DOHH2 (cell line): ENCODE data around the gene CD40LG.

ENCODE experiments used
- H3F3A ChIP-seq: fragments of 200-600 bp; sonication (generic), shearing (Covaris generic); 2 replicates; pipeline ENCODE4 v1.6.0; 2016; ENCODE audit warnings: antibody characterized with exemption, mild to moderate bottlenecking; ENCODE audit not compliant: control insufficient read depth, insufficient read depth
- H3K27ac ChIP-seq: fragments of 200-600 bp; sonication (generic); 2 replicates; pipeline ENCODE4 v1.5.1; 2014; ENCODE audit warnings: low read depth, mild to moderate bottlenecking, low read length, moderate library complexity
- H3K27me3 ChIP-seq: fragments of 200-600 bp; sonication (generic); 2 replicates; pipeline ENCODE4 v1.6.1; 2014; ENCODE audit warnings: mild to moderate bottlenecking, low read length, mixed read lengths; ENCODE audit not compliant: control insufficient read depth
- H3K36me3 ChIP-seq: fragments of 200-600 bp; sonication (generic); 2 replicates; pipeline ENCODE4 v1.6.1; 2014; ENCODE audit warnings: mild to moderate bottlenecking, low read length, moderate library complexity, mixed read lengths; ENCODE audit not compliant: control insufficient read depth
- H3K4me1 ChIP-seq: fragments of 200-600 bp; sonication (generic); 2 replicates; pipeline ENCODE4 v1.6.1; 2014; ENCODE audit warnings: mild to moderate bottlenecking, low read length, mixed read lengths; ENCODE audit not compliant: control insufficient read depth
- H3K4me2 ChIP-seq: fragments of 200-600 bp; sonication (generic); 2 replicates; pipeline ENCODE4 v1.6.0; 2014; ENCODE audit warnings: mild to moderate bottlenecking, low read length, moderate library complexity
- H3K4me3 ChIP-seq: fragments of 200-600 bp; sonication (generic); 2 replicates; pipeline ENCODE4 v1.5.1; 2014; ENCODE audit warnings: mild to moderate bottlenecking, low read length, mixed read lengths
- H3K79me2 ChIP-seq: fragments of 200-600 bp; sonication (generic); 2 replicates; pipeline ENCODE4 v1.6.1; 2014; ENCODE audit warnings: mild to moderate bottlenecking, low read length, mixed read lengths; ENCODE audit not compliant: control insufficient read depth
- H3K9me2 ChIP-seq: fragments of 200-600 bp; sonication (generic); replicated peaks from 2 replicates; pipeline ENCODE4 v1.6.1; 2014; ENCODE audit warnings: mild to moderate bottlenecking, low read length, mixed read lengths; ENCODE audit not compliant: control insufficient read depth
- H3K9me3 ChIP-seq: fragments of 200-600 bp; sonication (generic); 2 replicates; pipeline ENCODE4 v1.6.1; 2014; ENCODE audit warnings: antibody characterized with exemption, low read length, mixed read lengths; ENCODE audit not compliant: control insufficient read depth, insufficient read depth
- H4K20me1 ChIP-seq: fragments of 200-600 bp; sonication (generic); 2 replicates; pipeline ENCODE4 v1.6.0; 2014; ENCODE audit warnings: low read depth, mild to moderate bottlenecking, antibody characterized with exemption, low read length, moderate library complexity; ENCODE audit not compliant: control insufficient read depth, insufficient read depth
- EZH2phosphoT487 ChIP-seq: fragments of 200-600 bp; sonication (generic); IDR thresholded peaks from 2 replicates; pipeline ENCODE4 v1.6.1; 2017; ENCODE audit warnings: borderline replicate concordance, mild to moderate bottlenecking, antibody characterized with exemption, low read length, moderate library complexity, mixed read lengths
- TF ChIP-seq, protein P1 (sequence below): fragments of 200-600 bp; sonication (generic); IDR thresholded peaks from one replicate; pipeline ENCODE4 v1.5.1; 2014; ENCODE audit warnings: antibody characterized with exemption, mild to moderate bottlenecking, low read depth, low read length; ENCODE audit not compliant: poor library complexity, severe bottlenecking

CD40LG gene

GRCh38 chrX:136607236-136607635, 40.7 kb upstream of the CD40LG start:
- no peak overlapping the region for H3K4me2 ChIP-seq
- no peaks in the 10 kb centered on the region for H3K36me3 ChIP-seq
- no peaks in the 10 kb centered on the region for H3K79me2 ChIP-seq
- no peaks in the 10 kb centered on the region for H4K20me1 ChIP-seq
- TF ChIP-seq, protein P1, sequence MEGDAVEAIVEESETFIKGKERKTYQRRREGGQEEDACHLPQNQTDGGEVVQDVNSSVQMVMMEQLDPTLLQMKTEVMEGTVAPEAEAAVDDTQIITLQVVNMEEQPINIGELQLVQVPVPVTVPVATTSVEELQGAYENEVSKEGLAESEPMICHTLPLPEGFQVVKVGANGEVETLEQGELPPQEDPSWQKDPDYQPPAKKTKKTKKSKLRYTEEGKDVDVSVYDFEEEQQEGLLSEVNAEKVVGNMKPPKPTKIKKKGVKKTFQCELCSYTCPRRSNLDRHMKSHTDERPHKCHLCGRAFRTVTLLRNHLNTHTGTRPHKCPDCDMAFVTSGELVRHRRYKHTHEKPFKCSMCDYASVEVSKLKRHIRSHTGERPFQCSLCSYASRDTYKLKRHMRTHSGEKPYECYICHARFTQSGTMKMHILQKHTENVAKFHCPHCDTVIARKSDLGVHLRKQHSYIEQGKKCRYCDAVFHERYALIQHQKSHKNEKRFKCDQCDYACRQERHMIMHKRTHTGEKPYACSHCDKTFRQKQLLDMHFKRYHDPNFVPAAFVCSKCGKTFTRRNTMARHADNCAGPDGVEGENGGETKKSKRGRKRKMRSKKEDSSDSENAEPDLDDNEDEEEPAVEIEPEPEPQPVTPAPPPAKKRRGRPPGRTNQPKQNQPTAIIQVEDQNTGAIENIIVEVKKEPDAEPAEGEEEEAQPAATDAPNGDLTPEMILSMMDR, result no peak
- no peak for TF ChIP-seq EZH2phosphoT487
- no peaks in the 10 kb centered on the region for H3F3A ChIP-seq
- H3K27ac ChIP-seq, result no peak overlapping the region
- H3K4me1 ChIP-seq, result no peaks in the 10 kb centered on the region
- H3K9me3 ChIP-seq, result no peaks in the 10 kb centered on the region
- no peaks in the 10 kb centered on the region for H3K9me2 ChIP-seq
- H3K27me3 ChIP-seq, result no peaks in the 10 kb centered on the region
- H3K4me3 ChIP-seq, result no peak overlapping the region

GRCh38 chrX:136608295-136608933, 39.5 kb upstream of the CD40LG start:
- Histone ChIP-seq H3K4me2 (no peak overlapping the region), H3K4me1 (no peaks in the 10 kb centered on the region)

DNA sequence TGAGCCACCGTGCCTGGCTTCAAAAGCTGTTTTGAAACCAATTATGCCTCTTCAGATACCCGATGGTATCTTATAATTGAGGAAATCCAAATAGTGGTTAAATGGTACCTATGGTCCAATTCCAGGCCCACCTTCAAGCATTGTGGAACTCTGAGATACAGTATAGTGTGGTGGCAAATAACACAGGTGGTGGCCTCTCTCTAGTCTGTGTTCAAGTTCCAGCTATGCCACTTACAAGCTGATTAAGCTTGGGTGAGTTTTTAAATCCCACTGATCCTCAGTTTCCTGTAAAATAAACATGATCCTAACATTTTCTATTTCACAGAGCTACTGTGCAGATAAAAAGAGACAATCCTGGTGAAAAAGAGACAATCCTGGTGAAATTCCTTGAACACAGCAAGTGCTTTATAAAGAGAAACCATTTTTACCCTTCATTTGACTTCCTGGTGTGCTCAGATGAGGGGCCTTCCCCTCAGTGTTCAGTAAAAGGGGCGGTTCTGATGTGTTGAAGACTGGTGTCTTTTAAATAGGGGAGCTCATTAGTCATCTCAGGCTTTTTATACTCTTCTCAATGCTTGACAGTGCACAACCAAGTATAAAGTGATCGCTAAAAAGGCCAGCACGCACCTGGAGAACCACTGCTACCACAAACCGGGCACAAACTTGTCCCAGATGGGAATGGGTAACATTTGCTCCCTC, 30.8 kb upstream of the CD40LG start:
- no peaks in the 10 kb centered on the region for H3K27me3 ChIP-seq
- H3K36me3 ChIP-seq, result no peaks in the 10 kb centered on the region
- no peak overlapping the region for H3K27ac ChIP-seq
- no peaks in the 10 kb centered on the region for H4K20me1 ChIP-seq
- H3K4me2 ChIP-seq, result no peak overlapping the region
- no peaks in the 10 kb centered on the region for H3K9me3 ChIP-seq
- H3F3A ChIP-seq, result no peaks in the 10 kb centered on the region
- H3K4me3 ChIP-seq, result no peak overlapping the region
- no peaks in the 10 kb centered on the region for H3K9me2 ChIP-seq
- H3K4me1 ChIP-seq, result no peaks in the 10 kb centered on the region
- TF ChIP-seq, protein P1, result no peak
- TF ChIP-seq EZH2phosphoT487, result no peak
- H3K79me2 ChIP-seq, result no peaks in the 10 kb centered on the region

More at GRCh38 chrX:136608295-136608933, 39.5 kb upstream of the CD40LG start:
- Histone ChIP-seq H3K4me3 (no peak overlapping the region), H3K36me3 (no peaks in the 10 kb centered on the region), H3K9me2 (no peaks in the 10 kb centered on the region), H3K27me3 (no peaks in the 10 kb centered on the region), H4K20me1 (no peaks in the 10 kb centered on the region), H3F3A (no peaks in the 10 kb centered on the region), H3K79me2 (no peaks in the 10 kb centered on the region), H3K9me3 (no peaks in the 10 kb centered on the region), H3K27ac (no peak overlapping the region)
- TF ChIP-seq EZH2phosphoT487, result no peak
- TF ChIP-seq, protein P1, result no peak
